ENCODE measurements around the gene APLN.

APLN gene

GRCh38 chrX:129654652-129655546 lies at the start of gene APLN:
Gene APLN (minus strand): TSS chrX:129654956. CDS start chrX:129654630, 326 bp downstream.
- no peak for DNase-seq

GRCh38 chrX:129704491-129704890 lies 49.7 kb upstream of the APLN start:
- DNase-seq: no peak

GRCh38 chrX:129701624-129702069 lies 46.9 kb upstream of the APLN start:
- no peak for DNase-seq

- DNase-seq: no peak
Observed at GRCh38 chrX:129700536-129700935, 45.8 kb upstream of the APLN start.

GRCh38 chrX:129698150-129698549 lies 43.4 kb upstream of the APLN start:
- DNase-seq: no peak

GRCh38 chrX:129697204-129697829 lies 42.6 kb upstream of the APLN start:
- DNase-seq: no peak

GRCh38 chrX:129696463-129697155 lies 41.9 kb upstream of the APLN start:
- no peak for DNase-seq

GRCh38 chrX:129695937-129696336 lies 41.2 kb upstream of the APLN start:
- DNase-seq: no peak

- no peak for DNase-seq
Observed at GRCh38 chrX:129695535-129695934, 40.8 kb upstream of the APLN start.

GRCh38 chrX:129694805-129695204 lies 40.0 kb upstream of the APLN start:
- no peak for DNase-seq

GRCh38 chrX:129693354-129693753 lies 38.6 kb upstream of the APLN start:
- no peak for DNase-seq

GRCh38 chrX:129690435-129690834 lies 35.7 kb upstream of the APLN start:
- DNase-seq: no peak

GRCh38 chrX:129689796-129690195 lies 35.0 kb upstream of the APLN start:
- no peak for DNase-seq

GRCh38 chrX:129688097-129688496 lies 33.3 kb upstream of the APLN start:
- DNase-seq: no peak

- no peak for DNase-seq
Observed at GRCh38 chrX:129686422-129686948, 31.7 kb upstream of the APLN start.

GRCh38 chrX:129682979-129683378 lies 28.2 kb upstream of the APLN start:
- no peak for DNase-seq

- no peak for DNase-seq
Observed at GRCh38 chrX:129679901-129680300, 25.1 kb upstream of the APLN start.

- peak; percentile 20 to 24 for DNase-seq
Observed at GRCh38 chrX:129678614-129679195, 23.9 kb upstream of the APLN start.

GRCh38 chrX:129667412-129667811 lies 12.7 kb upstream of the APLN start:
- DNase-seq: no peak

- DNase-seq: no peak
Observed at GRCh38 chrX:129665916-129666644, 11.3 kb upstream of the APLN start.

GRCh38 chrX:129663171-129663570 lies 8.4 kb upstream of the APLN start:
- DNase-seq: no peak

GRCh38 chrX:129661369-129661768 lies 6.6 kb upstream of the APLN start:
- no peak for DNase-seq

Data from activated CD4-positive, alpha-beta T cell treated with anti-CD3 and anti-CD28 coated beads for 4 hours (primary cell).